IMR-90 (cell line): Measurements from ENCODE around the gene TTC28. TPM values are rescaled to one million over a fixed set of nuclear protein-coding genes. Genes with fewer than 3 reads are reported as not detected.

Source experiments
- ATAC-seq: fragments of 200-7000 bp; cut with Tn5 transposase; 2 replicates; pipeline ENCODE4 v1.9.1; 2020; ENCODE audit warnings: low read depth, mild to moderate bottlenecking, moderate library complexity
- BruUV-seq: library from RNA; stranded (reverse); fragments of 400-500 nt; replicated peaks from 2 replicates; lab custom pipeline; 2021; lab: Mats Ljungman, UMichigan
- CTCF ChIA-PET: fragments of 300-600 bp; formaldehyde crosslinking; extraction: SDS; loops from one replicate; lab custom pipeline; 2021; ENCODE audit warnings: antibody characterized with exemption; lab: Yijun Ruan, JAX
- POLR2A ChIA-PET: fragments of 300-600 bp; sonication (Branson Sonifier 250); formaldehyde crosslinking; loops from one replicate; lab custom pipeline; 2022; ENCODE audit warnings: antibody characterized with exemption; ENCODE audit not compliant: unreplicated experiment; lab: Charles Lee
- DNase-seq: peaks from one replicate; pipeline ENCODE4 v3.0.0; 2013
- H2AFZ ChIP-seq: replicated peaks from 2 replicates; pipeline ENCODE3; 2013; ENCODE audit warnings: low read length, mild to moderate bottlenecking; ENCODE audit not compliant: poor library complexity
- H2AK5ac ChIP-seq: 2 replicates; pipeline ENCODE4 v1.6.1; 2013; ENCODE audit warnings: low read depth, low read length, inconsistent platforms
- H2AK9ac ChIP-seq: replicated peaks from 2 replicates; pipeline ENCODE3; 2013; ENCODE audit warnings: mild to moderate bottlenecking, low read depth, low read length, moderate library complexity; ENCODE audit not compliant: poor library complexity
- H2BK120ac ChIP-seq: 2 replicates; pipeline ENCODE4 v1.6.1; 2013; ENCODE audit warnings: low read depth, low read length, inconsistent platforms
- H2BK15ac ChIP-seq: 3 replicates; pipeline ENCODE4 v1.6.1; 2013; ENCODE audit warnings: low read depth, low read length, inconsistent platforms
- H2BK20ac ChIP-seq: 2 replicates; pipeline ENCODE4 v1.6.1; 2013; ENCODE audit warnings: low read depth, mild to moderate bottlenecking, inconsistent platforms, low read length, moderate library complexity
- H2BK5ac ChIP-seq: 2 replicates; pipeline ENCODE4 v1.6.1; 2013; ENCODE audit warnings: mild to moderate bottlenecking, low read depth, low read length, inconsistent platforms; ENCODE audit not compliant: poor library complexity, severe bottlenecking
- H3K14ac ChIP-seq: replicated peaks from 2 replicates; pipeline ENCODE4 v1.6.1; 2013; ENCODE audit warnings: low read depth, low read length, inconsistent platforms
- H3K18ac ChIP-seq: 2 replicates; pipeline ENCODE4 v1.6.1; 2013; ENCODE audit warnings: low read depth, low read length, control low read depth
- H3K23ac ChIP-seq: 2 replicates; pipeline ENCODE4 v1.6.1; 2013; ENCODE audit warnings: low read depth, low read length, inconsistent platforms
- H3K27ac ChIP-seq: 2 replicates; pipeline ENCODE4 v1.5.1; 2013; ENCODE audit warnings: mild to moderate bottlenecking, control low read depth, low read length; ENCODE audit not compliant: insufficient read depth
- H3K27me3 ChIP-seq: 2 replicates; pipeline ENCODE4 v1.6.1; 2013; ENCODE audit warnings: low read length; ENCODE audit not compliant: control insufficient read depth, insufficient read depth
- H3K36me3 ChIP-seq: 2 replicates; pipeline ENCODE4 v1.6.1; 2013; ENCODE audit warnings: low read length, mixed read lengths; ENCODE audit not compliant: control insufficient read depth, insufficient read depth
- H3K4ac ChIP-seq: 2 replicates; pipeline ENCODE4 v1.6.1; 2013; ENCODE audit warnings: low read depth, low read length, inconsistent platforms
- H3K4me1 ChIP-seq: 2 replicates; pipeline ENCODE4 v1.6.1; 2013; ENCODE audit warnings: low read length, mixed read lengths; ENCODE audit not compliant: control insufficient read depth, insufficient read depth
- H3K4me2 ChIP-seq: 2 replicates; pipeline ENCODE4 v1.6.1; 2013; ENCODE audit warnings: low read depth, mild to moderate bottlenecking, control low read depth, low read length, moderate library complexity
- H3K4me3 ChIP-seq: 2 replicates; pipeline ENCODE4 v1.5.1; 2013; ENCODE audit warnings: low read depth, mild to moderate bottlenecking, control low read depth, low read length, moderate library complexity; ENCODE audit not compliant: insufficient read depth
- H3K56ac ChIP-seq: 2 replicates; pipeline ENCODE4 v1.6.1; 2013; ENCODE audit warnings: low read length, inconsistent platforms; ENCODE audit not compliant: insufficient read depth; ENCODE audit errors: extremely low read depth
- H3K79me1 ChIP-seq, 2 experiments: 2 replicates each; pipeline ENCODE4 v1.6.1; 2013; ENCODE audit warnings: low read length in 2 of 2, inconsistent platforms in 1 of 2, low read depth in 1 of 2
- H3K9ac ChIP-seq: 2 replicates; pipeline ENCODE4 v1.6.1; 2013; ENCODE audit warnings: low read depth, low read length, control low read depth
- H3K9me1 ChIP-seq: 2 replicates; pipeline ENCODE4 v1.6.1; 2013; ENCODE audit warnings: low read length, inconsistent platforms; ENCODE audit not compliant: insufficient read depth
- H3K9me3 ChIP-seq: 2 replicates; pipeline ENCODE4 v1.6.1; 2013; ENCODE audit warnings: low read length; ENCODE audit not compliant: control insufficient read depth, insufficient read depth
- H4K20me1 ChIP-seq: 2 replicates; pipeline ENCODE4 v1.6.1; 2013; ENCODE audit warnings: low read length, inconsistent platforms; ENCODE audit not compliant: insufficient read depth
- H4K5ac ChIP-seq: 2 replicates; pipeline ENCODE4 v1.6.1; 2013; ENCODE audit warnings: mild to moderate bottlenecking, low read depth, low read length, control low read depth
- H4K8ac ChIP-seq, 2 experiments: 2 replicates each; pipeline ENCODE4 v1.6.1; 2013; ENCODE audit warnings: low read depth in 2 of 2, low read length in 2 of 2, control low read depth in 1 of 2, inconsistent platforms in 1 of 2
- H4K91ac ChIP-seq: 2 replicates; pipeline ENCODE4 v1.6.1; 2013; ENCODE audit warnings: low read depth, low read length, inconsistent platforms; ENCODE audit not compliant: insufficient read depth
- BHLHE40 ChIP-seq: fragments of 150-350 bp; IDR thresholded peaks from 2 replicates; pipeline ENCODE4 v1.6.1; 2016; ENCODE audit warnings: mild to moderate bottlenecking, low read depth, low read length
- CHD1 ChIP-seq: IDR thresholded peaks from 2 replicates; pipeline ENCODE4 v1.6.1; 2012; ENCODE audit warnings: low read depth, low read length, improper control_type of control experiment
- FOS ChIP-seq: fragments of 150-350 bp; IDR thresholded peaks from 2 replicates; pipeline ENCODE4 v1.6.1; 2016; ENCODE audit warnings: low read depth, low read length
- MAZ ChIP-seq: IDR thresholded peaks from 2 replicates; pipeline ENCODE4 v1.6.1; 2012; ENCODE audit warnings: low read depth, mild to moderate bottlenecking, low read length, improper control_type of control experiment, moderate library complexity, borderline replicate concordance
- MXI1 ChIP-seq: IDR thresholded peaks from 2 replicates; pipeline ENCODE4 v1.6.1; 2012; ENCODE audit warnings: low read depth, mild to moderate bottlenecking, low read length, moderate library complexity, borderline replicate concordance
- NFE2L2 ChIP-seq: fragments of 150-350 bp; IDR thresholded peaks from 2 replicates; pipeline ENCODE4 v1.6.1; 2016; ENCODE audit warnings: low read depth, mild to moderate bottlenecking, low read length
- RCOR1 ChIP-seq: IDR thresholded peaks from 2 replicates; pipeline ENCODE4 v1.6.1; 2012; ENCODE audit warnings: mild to moderate bottlenecking, low read length, improper control_type of control experiment; ENCODE audit not compliant: insufficient replicate concordance
- SMC3 ChIP-seq: fragments of 150-350 bp; IDR thresholded peaks from 2 replicates; pipeline ENCODE4 v1.6.1; 2016; ENCODE audit warnings: low read depth, mild to moderate bottlenecking, antibody characterized with exemption, low read length, moderate library complexity
- WGBS, 2 experiments: methylation state at CpG; one replicate each; pipeline versions ENCODE4 v1.1.5 to v1.1.7; 2013; ENCODE audit warnings: missing lambda C conversion rate in 2 of 2; ENCODE audit not compliant: insufficient read length in 1 of 2; ENCODE audit errors: extremely low coverage in 2 of 2; 5-methylcytosine and 5-hydroxymethylcytosine counted together
- dilution Hi-C: fragments of 300-500 bp; cut with HindIII; formaldehyde crosslinking; loops from one replicate; pipeline ENCODE4 v1.14.3; 2018; ENCODE audit warnings: low sequenced_read_pairs; ENCODE audit not compliant: unreplicated experiment
- in situ Hi-C: fragments of 300-500 bp; cut with MboI; formaldehyde crosslinking; loops from 3 replicates; pipeline ENCODE4 v1.14.3; 2019; ENCODE audit warnings: low sequenced_read_pairs, inconsistent platforms, mixed read lengths
- intact Hi-C: fragments of 100-400 bp; cut with micrococcal nuclease; formaldehyde crosslinking; loops from 2 replicates; pipeline ENCODE4 v1.10.0; 2022
- polyA plus RNA-seq, 3 experiments: library from polyadenylated mRNA; depleted of rRNA; stranded (reverse); fragments of >200 nt; gene quantifications; 2 replicates each; pipeline ENCODE4 v1.2.3, GENCODE V29; 2012; ENCODE audit warnings: low replicate concordance in 1 of 3
- total RNA-seq: library from RNA; depleted of rRNA; stranded (reverse); fragments of >200 nt; gene quantifications from 2 replicates; pipeline ENCODE4 v1.2.3, GENCODE V29; 2012
- TF ChIP-seq, protein P1 (sequence below): fragments of 150-350 bp; IDR thresholded peaks from 2 replicates; pipeline ENCODE4 v1.6.1; 2016; ENCODE audit warnings: low read depth, mild to moderate bottlenecking, low read length, moderate library complexity, borderline replicate concordance
- TF ChIP-seq, protein P2 (sequence below): fragments of 150-350 bp; IDR thresholded peaks from 2 replicates; pipeline ENCODE4 v1.6.1; 2017; ENCODE audit warnings: mild to moderate bottlenecking, antibody characterized with exemption, low read length, low read depth
- TF ChIP-seq, protein P3 (sequence below): conservative IDR thresholded peaks from 2 replicates; pipeline ENCODE4 v1.5.1; 2012; ENCODE audit warnings: mild to moderate bottlenecking, low read depth, low read length, improper control_type of control experiment

The TTC28 gene
- total and polyA plus RNA-seq, 2 of the 4 experiments (the other 2 are of a cell fraction) = 5.6 to 13.3 TPM

DNA sequence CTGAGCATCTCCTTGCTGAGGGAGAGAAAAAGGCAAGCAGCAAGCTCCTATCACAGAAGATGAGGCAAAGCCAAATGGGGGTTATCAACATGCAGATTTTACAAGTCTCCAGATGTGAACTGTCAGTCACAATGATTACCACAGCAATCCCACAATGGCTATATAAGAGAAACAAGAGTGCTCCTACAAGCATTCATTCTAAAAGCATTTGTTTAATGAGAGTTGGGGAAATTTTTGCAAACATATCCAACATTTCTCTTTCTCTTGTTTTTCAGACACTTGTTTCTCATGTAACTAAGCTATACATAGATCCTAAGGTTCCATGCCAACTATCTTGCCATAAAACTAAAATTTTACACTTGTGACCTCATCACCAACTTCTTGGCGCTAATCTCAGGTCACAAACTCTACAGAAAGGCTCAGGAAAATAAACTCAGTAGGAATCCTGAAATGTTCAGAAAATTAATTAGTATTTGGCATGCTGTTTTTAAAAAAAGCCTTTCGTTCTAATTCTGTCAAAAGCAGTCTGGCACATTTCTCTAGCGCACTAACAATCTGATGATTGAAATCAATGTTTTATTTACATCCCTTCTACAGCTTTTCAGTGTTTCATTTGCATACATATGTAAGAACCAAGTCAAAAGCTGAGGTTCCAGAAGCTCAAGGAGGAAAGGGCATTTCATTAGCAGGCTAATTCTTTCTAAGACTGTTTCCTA, 199.5 kb downstream of the TTC28 start:
- no peak overlapping the region for H3K18ac ChIP-seq
- peaks cover 3% of the 10 kb centered on the region; the same call in 1 of the 2 replicates for H3K4me1 ChIP-seq
- H3K4me3 ChIP-seq = no peak overlapping the region
- H4K5ac ChIP-seq = no peak overlapping the region
- no peak overlapping the region for H3K27ac ChIP-seq
- no peaks in the 10 kb centered on the region for H3K36me3 ChIP-seq
- H2AFZ ChIP-seq = no peak overlapping the region
- TF ChIP-seq RCOR1 = no peak
- no peak for TF ChIP-seq NFE2L2
- TF ChIP-seq, protein P1, sequence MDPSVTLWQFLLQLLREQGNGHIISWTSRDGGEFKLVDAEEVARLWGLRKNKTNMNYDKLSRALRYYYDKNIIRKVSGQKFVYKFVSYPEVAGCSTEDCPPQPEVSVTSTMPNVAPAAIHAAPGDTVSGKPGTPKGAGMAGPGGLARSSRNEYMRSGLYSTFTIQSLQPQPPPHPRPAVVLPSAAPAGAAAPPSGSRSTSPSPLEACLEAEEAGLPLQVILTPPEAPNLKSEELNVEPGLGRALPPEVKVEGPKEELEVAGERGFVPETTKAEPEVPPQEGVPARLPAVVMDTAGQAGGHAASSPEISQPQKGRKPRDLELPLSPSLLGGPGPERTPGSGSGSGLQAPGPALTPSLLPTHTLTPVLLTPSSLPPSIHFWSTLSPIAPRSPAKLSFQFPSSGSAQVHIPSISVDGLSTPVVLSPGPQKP = no peak
- TF ChIP-seq, protein P2, sequence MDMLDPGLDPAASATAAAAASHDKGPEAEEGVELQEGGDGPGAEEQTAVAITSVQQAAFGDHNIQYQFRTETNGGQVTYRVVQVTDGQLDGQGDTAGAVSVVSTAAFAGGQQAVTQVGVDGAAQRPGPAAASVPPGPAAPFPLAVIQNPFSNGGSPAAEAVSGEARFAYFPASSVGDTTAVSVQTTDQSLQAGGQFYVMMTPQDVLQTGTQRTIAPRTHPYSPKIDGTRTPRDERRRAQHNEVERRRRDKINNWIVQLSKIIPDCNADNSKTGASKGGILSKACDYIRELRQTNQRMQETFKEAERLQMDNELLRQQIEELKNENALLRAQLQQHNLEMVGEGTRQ = no peak
- TF ChIP-seq MXI1 = no peak
- TF ChIP-seq, protein P3, sequence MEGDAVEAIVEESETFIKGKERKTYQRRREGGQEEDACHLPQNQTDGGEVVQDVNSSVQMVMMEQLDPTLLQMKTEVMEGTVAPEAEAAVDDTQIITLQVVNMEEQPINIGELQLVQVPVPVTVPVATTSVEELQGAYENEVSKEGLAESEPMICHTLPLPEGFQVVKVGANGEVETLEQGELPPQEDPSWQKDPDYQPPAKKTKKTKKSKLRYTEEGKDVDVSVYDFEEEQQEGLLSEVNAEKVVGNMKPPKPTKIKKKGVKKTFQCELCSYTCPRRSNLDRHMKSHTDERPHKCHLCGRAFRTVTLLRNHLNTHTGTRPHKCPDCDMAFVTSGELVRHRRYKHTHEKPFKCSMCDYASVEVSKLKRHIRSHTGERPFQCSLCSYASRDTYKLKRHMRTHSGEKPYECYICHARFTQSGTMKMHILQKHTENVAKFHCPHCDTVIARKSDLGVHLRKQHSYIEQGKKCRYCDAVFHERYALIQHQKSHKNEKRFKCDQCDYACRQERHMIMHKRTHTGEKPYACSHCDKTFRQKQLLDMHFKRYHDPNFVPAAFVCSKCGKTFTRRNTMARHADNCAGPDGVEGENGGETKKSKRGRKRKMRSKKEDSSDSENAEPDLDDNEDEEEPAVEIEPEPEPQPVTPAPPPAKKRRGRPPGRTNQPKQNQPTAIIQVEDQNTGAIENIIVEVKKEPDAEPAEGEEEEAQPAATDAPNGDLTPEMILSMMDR = no peak
- no peak for TF ChIP-seq FOS
- TF ChIP-seq MAZ = no peak
- TF ChIP-seq CHD1 = no peak
- TF ChIP-seq BHLHE40 = no peak
- no peak for TF ChIP-seq SMC3
- H2BK20ac ChIP-seq = no peak overlapping the region
- no peaks in the 10 kb centered on the region for H3K9me1 ChIP-seq
- intact Hi-C loops (no loop called here), in situ Hi-C loops (no loop called here), dilution Hi-C loops (no loop called here)
- peaks cover 0 to 2% of the 10 kb centered on the region in 2 experiments; a peak in 2 of 4 replicates for H3K79me1 ChIP-seq
- POLR2A ChIA-PET = no interaction called here
- no peak overlapping the region for H3K56ac ChIP-seq
- H2BK15ac ChIP-seq = no peak overlapping the region
- no TSS peak for BruUV-seq
- H3K4ac ChIP-seq = no peak overlapping the region
- no peak overlapping the region for H2AK9ac ChIP-seq
- H4K20me1 ChIP-seq = no peaks in the 10 kb centered on the region
- peak overlapping the region; percentile 22; the same call in 1 of the 2 replicates for H3K4me2 ChIP-seq
- CTCF ChIA-PET = interaction anchor here (0.6 to 2.5 kb wide), 3 partner anchors 11 to 465 kb away, joined by 3 to 8 read pairs (median 3); no protein-coding TSS in a partner anchor
- peak; percentile 24; the same call in 1 of the 2 replicates for ATAC-seq
- no peak overlapping the region for H2AK5ac ChIP-seq
- no peak overlapping the region for H3K23ac ChIP-seq
- H3K9ac ChIP-seq = no peak overlapping the region
- peak; percentile 27 for DNase-seq
- no peaks in the 10 kb centered on the region for H3K9me3 ChIP-seq
- no peak overlapping the region for H4K8ac ChIP-seq
- no CpG with 5 or more reads among the region's 3 CpGs for WGBS, 2 experiments
- H2BK120ac ChIP-seq = no peak overlapping the region
- no peaks in the 10 kb centered on the region for H3K27me3 ChIP-seq
- H2BK5ac ChIP-seq = no peak overlapping the region
- 0 out of 2 replicates have a peak overlapping the region, but pooled peaks have one; percentile 9 for H3K14ac ChIP-seq
- no peak overlapping the region for H4K91ac ChIP-seq
